ENCODE measurements around the gene TNIK.

DNA sequence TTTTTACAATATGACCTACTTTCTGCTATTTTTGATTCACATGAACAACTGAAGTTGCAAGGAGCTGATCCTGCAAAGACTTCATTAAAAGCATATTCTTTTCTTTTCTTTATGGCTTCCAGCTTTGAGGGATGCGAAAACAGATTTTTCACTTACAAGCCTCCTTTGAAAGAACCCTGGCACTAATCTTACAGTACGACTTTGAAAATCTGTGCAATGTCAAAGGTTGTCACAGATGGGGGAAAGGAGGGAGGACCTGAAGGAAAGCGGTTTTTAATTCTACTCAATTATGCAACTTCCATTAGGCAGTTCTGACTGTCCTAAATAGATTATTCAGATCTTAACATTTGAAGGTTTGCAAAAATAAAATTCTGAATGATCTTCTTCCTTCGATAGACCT, 130.5 kb downstream of the TNIK start:
- TF ChIP-seq, protein P1, sequence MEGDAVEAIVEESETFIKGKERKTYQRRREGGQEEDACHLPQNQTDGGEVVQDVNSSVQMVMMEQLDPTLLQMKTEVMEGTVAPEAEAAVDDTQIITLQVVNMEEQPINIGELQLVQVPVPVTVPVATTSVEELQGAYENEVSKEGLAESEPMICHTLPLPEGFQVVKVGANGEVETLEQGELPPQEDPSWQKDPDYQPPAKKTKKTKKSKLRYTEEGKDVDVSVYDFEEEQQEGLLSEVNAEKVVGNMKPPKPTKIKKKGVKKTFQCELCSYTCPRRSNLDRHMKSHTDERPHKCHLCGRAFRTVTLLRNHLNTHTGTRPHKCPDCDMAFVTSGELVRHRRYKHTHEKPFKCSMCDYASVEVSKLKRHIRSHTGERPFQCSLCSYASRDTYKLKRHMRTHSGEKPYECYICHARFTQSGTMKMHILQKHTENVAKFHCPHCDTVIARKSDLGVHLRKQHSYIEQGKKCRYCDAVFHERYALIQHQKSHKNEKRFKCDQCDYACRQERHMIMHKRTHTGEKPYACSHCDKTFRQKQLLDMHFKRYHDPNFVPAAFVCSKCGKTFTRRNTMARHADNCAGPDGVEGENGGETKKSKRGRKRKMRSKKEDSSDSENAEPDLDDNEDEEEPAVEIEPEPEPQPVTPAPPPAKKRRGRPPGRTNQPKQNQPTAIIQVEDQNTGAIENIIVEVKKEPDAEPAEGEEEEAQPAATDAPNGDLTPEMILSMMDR (IDR thresholded peaks at IDR 0.05 in 2 of 3, conservative IDR thresholded peaks at IDR 0.05 in 1 of 3; ENCODE audit: control insufficient read depth in 2 of 3, extremely low read depth in 1 of 3, insufficient read depth in 1 of 3, low read depth in 3 of 3, low read length in 3 of 3) = no peak
- TF ChIP-seq SMC3 (IDR thresholded peaks at IDR 0.05; ENCODE audit: borderline replicate concordance, low read length) (no peak), ASH2L (IDR thresholded peaks at IDR 0.05; ENCODE audit: borderline replicate concordance, low read depth) (no peak), POLR2AphosphoS5 (IDR thresholded peaks at IDR 0.05; ENCODE audit: low read length) (no peak), HCFC1 (IDR thresholded peaks at IDR 0.05; ENCODE audit: low read length) (no peak), CBX3 (IDR thresholded peaks at IDR 0.05; ENCODE audit: borderline replicate concordance, low read depth) (no peak), YBX1 (IDR thresholded peaks at IDR 0.05) (no peak), POLR2A (IDR thresholded peaks at IDR 0.05; ENCODE audit: low read depth, low read length) (no peak), RAD21 (IDR thresholded peaks at IDR 0.05; ENCODE audit: insufficient read depth, low read depth, low read length) (no peak), TAF1 (IDR thresholded peaks at IDR 0.05; ENCODE audit: borderline replicate concordance, low read depth, low read length) (no peak), CBX5 (IDR thresholded peaks at IDR 0.05; ENCODE audit: low read depth) (no peak)
- TF ChIP-seq, protein P2, sequence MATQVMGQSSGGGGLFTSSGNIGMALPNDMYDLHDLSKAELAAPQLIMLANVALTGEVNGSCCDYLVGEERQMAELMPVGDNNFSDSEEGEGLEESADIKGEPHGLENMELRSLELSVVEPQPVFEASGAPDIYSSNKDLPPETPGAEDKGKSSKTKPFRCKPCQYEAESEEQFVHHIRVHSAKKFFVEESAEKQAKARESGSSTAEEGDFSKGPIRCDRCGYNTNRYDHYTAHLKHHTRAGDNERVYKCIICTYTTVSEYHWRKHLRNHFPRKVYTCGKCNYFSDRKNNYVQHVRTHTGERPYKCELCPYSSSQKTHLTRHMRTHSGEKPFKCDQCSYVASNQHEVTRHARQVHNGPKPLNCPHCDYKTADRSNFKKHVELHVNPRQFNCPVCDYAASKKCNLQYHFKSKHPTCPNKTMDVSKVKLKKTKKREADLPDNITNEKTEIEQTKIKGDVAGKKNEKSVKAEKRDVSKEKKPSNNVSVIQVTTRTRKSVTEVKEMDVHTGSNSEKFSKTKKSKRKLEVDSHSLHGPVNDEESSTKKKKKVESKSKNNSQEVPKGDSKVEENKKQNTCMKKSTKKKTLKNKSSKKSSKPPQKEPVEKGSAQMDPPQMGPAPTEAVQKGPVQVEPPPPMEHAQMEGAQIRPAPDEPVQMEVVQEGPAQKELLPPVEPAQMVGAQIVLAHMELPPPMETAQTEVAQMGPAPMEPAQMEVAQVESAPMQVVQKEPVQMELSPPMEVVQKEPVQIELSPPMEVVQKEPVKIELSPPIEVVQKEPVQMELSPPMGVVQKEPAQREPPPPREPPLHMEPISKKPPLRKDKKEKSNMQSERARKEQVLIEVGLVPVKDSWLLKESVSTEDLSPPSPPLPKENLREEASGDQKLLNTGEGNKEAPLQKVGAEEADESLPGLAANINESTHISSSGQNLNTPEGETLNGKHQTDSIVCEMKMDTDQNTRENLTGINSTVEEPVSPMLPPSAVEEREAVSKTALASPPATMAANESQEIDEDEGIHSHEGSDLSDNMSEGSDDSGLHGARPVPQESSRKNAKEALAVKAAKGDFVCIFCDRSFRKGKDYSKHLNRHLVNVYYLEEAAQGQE (IDR thresholded peaks at IDR 0.05; ENCODE audit: low read depth, low read length) = no peak
- TF ChIP-seq, protein P3, sequence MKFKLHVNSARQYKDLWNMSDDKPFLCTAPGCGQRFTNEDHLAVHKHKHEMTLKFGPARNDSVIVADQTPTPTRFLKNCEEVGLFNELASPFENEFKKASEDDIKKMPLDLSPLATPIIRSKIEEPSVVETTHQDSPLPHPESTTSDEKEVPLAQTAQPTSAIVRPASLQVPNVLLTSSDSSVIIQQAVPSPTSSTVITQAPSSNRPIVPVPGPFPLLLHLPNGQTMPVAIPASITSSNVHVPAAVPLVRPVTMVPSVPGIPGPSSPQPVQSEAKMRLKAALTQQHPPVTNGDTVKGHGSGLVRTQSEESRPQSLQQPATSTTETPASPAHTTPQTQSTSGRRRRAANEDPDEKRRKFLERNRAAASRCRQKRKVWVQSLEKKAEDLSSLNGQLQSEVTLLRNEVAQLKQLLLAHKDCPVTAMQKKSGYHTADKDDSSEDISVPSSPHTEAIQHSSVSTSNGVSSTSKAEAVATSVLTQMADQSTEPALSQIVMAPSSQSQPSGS (IDR thresholded peaks at IDR 0.05; ENCODE audit: low read length) = no peak
- TF ChIP-seq, protein P4, sequence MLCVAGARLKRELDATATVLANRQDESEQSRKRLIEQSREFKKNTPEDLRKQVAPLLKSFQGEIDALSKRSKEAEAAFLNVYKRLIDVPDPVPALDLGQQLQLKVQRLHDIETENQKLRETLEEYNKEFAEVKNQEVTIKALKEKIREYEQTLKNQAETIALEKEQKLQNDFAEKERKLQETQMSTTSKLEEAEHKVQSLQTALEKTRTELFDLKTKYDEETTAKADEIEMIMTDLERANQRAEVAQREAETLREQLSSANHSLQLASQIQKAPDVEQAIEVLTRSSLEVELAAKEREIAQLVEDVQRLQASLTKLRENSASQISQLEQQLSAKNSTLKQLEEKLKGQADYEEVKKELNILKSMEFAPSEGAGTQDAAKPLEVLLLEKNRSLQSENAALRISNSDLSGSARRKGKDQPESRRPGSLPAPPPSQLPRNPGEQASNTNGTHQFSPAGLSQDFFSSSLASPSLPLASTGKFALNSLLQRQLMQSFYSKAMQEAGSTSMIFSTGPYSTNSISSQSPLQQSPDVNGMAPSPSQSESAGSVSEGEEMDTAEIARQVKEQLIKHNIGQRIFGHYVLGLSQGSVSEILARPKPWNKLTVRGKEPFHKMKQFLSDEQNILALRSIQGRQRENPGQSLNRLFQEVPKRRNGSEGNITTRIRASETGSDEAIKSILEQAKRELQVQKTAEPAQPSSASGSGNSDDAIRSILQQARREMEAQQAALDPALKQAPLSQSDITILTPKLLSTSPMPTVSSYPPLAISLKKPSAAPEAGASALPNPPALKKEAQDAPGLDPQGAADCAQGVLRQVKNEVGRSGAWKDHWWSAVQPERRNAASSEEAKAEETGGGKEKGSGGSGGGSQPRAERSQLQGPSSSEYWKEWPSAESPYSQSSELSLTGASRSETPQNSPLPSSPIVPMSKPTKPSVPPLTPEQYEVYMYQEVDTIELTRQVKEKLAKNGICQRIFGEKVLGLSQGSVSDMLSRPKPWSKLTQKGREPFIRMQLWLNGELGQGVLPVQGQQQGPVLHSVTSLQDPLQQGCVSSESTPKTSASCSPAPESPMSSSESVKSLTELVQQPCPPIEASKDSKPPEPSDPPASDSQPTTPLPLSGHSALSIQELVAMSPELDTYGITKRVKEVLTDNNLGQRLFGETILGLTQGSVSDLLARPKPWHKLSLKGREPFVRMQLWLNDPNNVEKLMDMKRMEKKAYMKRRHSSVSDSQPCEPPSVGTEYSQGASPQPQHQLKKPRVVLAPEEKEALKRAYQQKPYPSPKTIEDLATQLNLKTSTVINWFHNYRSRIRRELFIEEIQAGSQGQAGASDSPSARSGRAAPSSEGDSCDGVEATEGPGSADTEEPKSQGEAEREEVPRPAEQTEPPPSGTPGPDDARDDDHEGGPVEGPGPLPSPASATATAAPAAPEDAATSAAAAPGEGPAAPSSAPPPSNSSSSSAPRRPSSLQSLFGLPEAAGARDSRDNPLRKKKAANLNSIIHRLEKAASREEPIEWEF (IDR thresholded peaks at IDR 0.05; ENCODE audit: insufficient replicate concordance, low read depth, low read length) = no peak

Data from GM12878 (cell line).